ENCODE results near the gene RAPGEF4.

DNA sequence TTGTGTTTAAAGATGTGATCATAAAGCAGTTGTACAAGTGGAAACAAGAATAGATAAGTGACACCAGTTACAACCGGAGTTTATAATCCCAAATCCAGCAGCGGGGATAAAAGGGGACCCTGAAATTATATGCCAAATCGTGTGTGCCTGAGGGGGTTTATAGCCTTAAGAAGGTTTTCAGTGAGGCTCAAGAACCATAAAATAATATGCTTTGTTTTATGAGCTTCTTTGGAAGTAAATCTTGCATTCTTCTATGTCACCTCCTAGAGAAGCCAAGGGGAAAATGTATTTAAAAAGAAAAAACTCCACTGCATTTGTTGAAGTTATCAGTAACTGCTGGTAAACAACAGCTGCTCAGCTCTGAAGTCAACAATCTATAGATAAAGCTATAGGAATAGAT lies 314.2 kb downstream of the RAPGEF4 start:
- TF ChIP-seq ZNF114 (tag by site-specific recombination; IDR thresholded peaks at IDR 0.05) = no peak
- no peak for TF ChIP-seq ZNF830 (tag by site-specific recombination; IDR thresholded peaks at IDR 0.05; ENCODE audit: low read depth)
- TF ChIP-seq ZNF843 (tag by site-specific recombination; IDR thresholded peaks at IDR 0.05) = no peak
- TF ChIP-seq CTCF (tag by site-specific recombination; IDR thresholded peaks at IDR 0.05) = no peak
- TF ChIP-seq ZBTB7A (tag by site-specific recombination; IDR thresholded peaks at IDR 0.05; ENCODE audit: low read depth) = no peak
- no peak for TF ChIP-seq ZNF133 (tag by site-specific recombination; IDR thresholded peaks at IDR 0.05)
- TF ChIP-seq TCF7L2 (IDR thresholded peaks at IDR 0.05; ENCODE audit: borderline replicate concordance, low read depth, low read length) = peak; percentile 62; the same call in 1 of the 2 replicates
- no peak for TF ChIP-seq ZNF544 (tag by site-specific recombination; IDR thresholded peaks at IDR 0.05)
- TF ChIP-seq ZNF416 (tag by site-specific recombination; IDR thresholded peaks at IDR 0.05) = no peak
- no peak for TF ChIP-seq SP3 (tag by site-specific recombination; IDR thresholded peaks at IDR 0.05)
- TF ChIP-seq ZEB2 (tag by site-specific recombination; IDR thresholded peaks at IDR 0.05) = no peak
- no peak for TF ChIP-seq ZNF664 (tag by site-specific recombination; IDR thresholded peaks at IDR 0.05)
